Measurements from ENCODE around the gene RIMS4. TPM values are rescaled to one million over a fixed set of nuclear protein-coding genes. Genes with fewer than 3 reads are reported as not detected.

RIMS4 gene
- under 1 TPM in 1 of 2 donors, not detected in 1; 0.13 TPM for total RNA-seq

GRCh38 chr20:44810391-44811149, at the start of gene RIMS4:
Gene RIMS4 (minus strand): TSS chr20:44810546. CDS start chr20:44810271, 275 bp downstream.
- Mint-ChIP-seq H3K4me1 (no peaks in the 10 kb centered on the region), H3K27ac (no peak within 1 kb of the TSS), H3K9me3 (no peaks in the 10 kb centered on the region), H3K36me3 (ENCODE audit: low read depth) (peaks cover 6% of the 10 kb centered on the region), H3K4me3 (peak within 1 kb of the TSS; percentile 50), H3K27me3 (peaks cover 54% of the 10 kb centered on the region)
- no peak for ATAC-seq (replicated peaks)

GRCh38 chr20:44858606-44859360, 48.4 kb upstream of the RIMS4 start:
- no peak overlapping the region for H3K4me3 Mint-ChIP-seq
- H3K9me3 Mint-ChIP-seq = peaks cover 3% of the 10 kb centered on the region
- ATAC-seq (replicated peaks) = no peak
- peaks cover 7% of the 10 kb centered on the region for H3K4me1 Mint-ChIP-seq
- H3K36me3 Mint-ChIP-seq (ENCODE audit: low read depth) = no peaks in the 10 kb centered on the region
- peak overlapping the region; percentile 17 for H3K27ac Mint-ChIP-seq
- no peaks in the 10 kb centered on the region for H3K27me3 Mint-ChIP-seq

DNA sequence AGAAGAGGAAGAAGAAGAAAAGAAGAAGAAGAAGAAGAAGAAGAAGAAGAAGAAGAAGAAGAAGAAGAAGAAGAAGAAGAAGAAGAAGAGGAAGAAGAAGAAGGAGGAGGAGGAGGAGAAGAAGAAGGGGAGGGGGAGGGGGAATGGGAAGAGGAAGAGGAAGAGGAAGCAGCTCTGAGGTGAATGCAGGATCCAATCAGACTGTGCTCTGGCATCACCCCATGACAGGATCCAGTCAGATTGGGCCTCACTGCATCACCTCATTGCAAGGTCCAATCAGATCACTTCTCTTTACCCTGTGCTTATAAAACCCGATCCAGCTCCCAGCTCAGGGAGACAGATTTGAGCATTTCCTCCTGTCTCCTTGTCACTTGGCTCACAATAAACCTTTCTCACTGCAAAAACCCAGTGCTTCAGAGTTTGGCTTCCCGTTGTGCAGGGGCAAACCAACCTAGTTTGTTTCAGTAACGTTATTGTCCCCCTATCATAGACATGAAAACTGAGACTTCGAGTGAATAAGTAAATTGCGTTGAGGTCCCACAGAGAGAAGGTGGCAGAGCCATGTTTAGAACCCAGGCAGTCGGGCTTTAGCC, 46.6 kb upstream of the RIMS4 start:
- Mint-ChIP-seq H3K27me3 (peaks cover 4% of the 10 kb centered on the region), H3K4me1 (peaks cover 7% of the 10 kb centered on the region), H3K4me3 (no peak overlapping the region), H3K36me3 (ENCODE audit: low read depth) (no peaks in the 10 kb centered on the region), H3K27ac (no peak overlapping the region), H3K9me3 (peaks cover 3% of the 10 kb centered on the region)
- no peak for ATAC-seq (replicated peaks)

DNA sequence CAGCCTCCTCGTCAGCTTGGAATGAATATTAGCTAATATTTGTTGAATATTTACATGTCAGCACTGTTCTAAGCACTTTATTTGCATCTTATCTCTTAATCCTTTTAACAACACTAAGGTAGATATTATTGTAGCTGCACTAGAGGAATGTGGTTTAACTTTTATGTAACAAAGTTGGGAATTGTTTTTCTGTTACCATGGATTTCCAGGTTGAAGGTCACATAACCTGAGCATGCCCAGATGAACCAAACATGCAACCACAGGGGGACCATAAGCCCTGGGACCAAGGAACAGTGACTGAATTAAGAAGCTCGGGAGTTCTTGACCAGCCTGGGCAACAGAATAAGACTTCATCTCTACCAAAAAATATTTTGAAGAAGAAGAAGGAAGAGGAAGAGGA, 46.1 kb upstream of the RIMS4 start:
- H3K27ac Mint-ChIP-seq = no peak overlapping the region
- no peak for ATAC-seq (replicated peaks)
- no peaks in the 10 kb centered on the region for H3K36me3 Mint-ChIP-seq (ENCODE audit: low read depth)

GRCh38 chr20:44851545-44851944, 41.2 kb upstream of the RIMS4 start:
- Mint-ChIP-seq H3K36me3 (ENCODE audit: low read depth) (no peaks in the 10 kb centered on the region), H3K4me1 (no peaks in the 10 kb centered on the region), H3K4me3 (no peak overlapping the region), H3K27ac (no peak overlapping the region), H3K27me3 (peaks cover 19% of the 10 kb centered on the region), H3K9me3 (peaks cover 2% of the 10 kb centered on the region)
- ATAC-seq (replicated peaks) = no peak

More for the DNA sequence above, 46.1 kb upstream of the RIMS4 start:
- H3K4me1 Mint-ChIP-seq = peaks cover 7% of the 10 kb centered on the region
- peaks cover 3% of the 10 kb centered on the region for H3K9me3 Mint-ChIP-seq
- H3K27me3 Mint-ChIP-seq = peaks cover 4% of the 10 kb centered on the region
- no peak overlapping the region for H3K4me3 Mint-ChIP-seq

- H3K27ac Mint-ChIP-seq = no peak overlapping the region
- no peaks in the 10 kb centered on the region for H3K9me3 Mint-ChIP-seq
- no peaks in the 10 kb centered on the region for H3K4me1 Mint-ChIP-seq
- no peak overlapping the region for H3K4me3 Mint-ChIP-seq
- no peaks in the 10 kb centered on the region for H3K36me3 Mint-ChIP-seq (ENCODE audit: low read depth)
- no peak for ATAC-seq (replicated peaks)
- peaks cover 19% of the 10 kb centered on the region for H3K27me3 Mint-ChIP-seq
Observed at GRCh38 chr20:44850837-44851236, 40.5 kb upstream of the RIMS4 start.

DNA sequence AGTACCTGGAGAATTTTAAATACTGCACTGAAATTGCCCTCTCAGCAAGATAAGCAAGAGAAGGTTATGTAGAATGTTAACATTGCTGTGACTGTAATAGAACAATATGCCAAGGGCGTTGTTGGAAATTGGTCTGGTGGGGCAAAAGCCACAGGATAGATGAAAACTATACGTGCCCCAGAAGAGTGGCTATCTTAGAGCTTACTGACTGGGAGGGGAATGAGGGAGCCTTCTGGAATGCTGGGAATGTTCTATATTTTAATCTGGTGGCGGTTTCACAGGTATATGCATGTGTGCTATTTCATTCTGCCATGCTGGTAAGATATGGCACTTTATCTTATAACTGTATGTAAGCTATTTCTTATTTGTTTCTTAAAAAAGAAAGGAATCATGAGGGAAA, 39.9 kb upstream of the RIMS4 start:
- H3K27ac Mint-ChIP-seq = no peak overlapping the region
- no peaks in the 10 kb centered on the region for H3K4me1 Mint-ChIP-seq
- H3K27me3 Mint-ChIP-seq = peaks cover 19% of the 10 kb centered on the region
- H3K9me3 Mint-ChIP-seq = no peaks in the 10 kb centered on the region
- ATAC-seq (replicated peaks) = no peak
- H3K36me3 Mint-ChIP-seq (ENCODE audit: low read depth) = no peaks in the 10 kb centered on the region
- H3K4me3 Mint-ChIP-seq = no peak overlapping the region

GRCh38 chr20:44849703-44850102, 39.4 kb upstream of the RIMS4 start:
- ATAC-seq (replicated peaks) = no peak
- Mint-ChIP-seq H3K9me3 (no peaks in the 10 kb centered on the region), H3K4me1 (no peaks in the 10 kb centered on the region), H3K4me3 (no peak overlapping the region), H3K36me3 (ENCODE audit: low read depth) (no peaks in the 10 kb centered on the region), H3K27ac (no peak overlapping the region), H3K27me3 (peaks cover 24% of the 10 kb centered on the region)

GRCh38 chr20:44848254-44849015, 38.1 kb upstream of the RIMS4 start:
- peak; percentile 24 for ATAC-seq (replicated peaks)
- Mint-ChIP-seq H3K4me1 (no peaks in the 10 kb centered on the region), H3K27me3 (peaks cover 27% of the 10 kb centered on the region), H3K9me3 (no peaks in the 10 kb centered on the region), H3K36me3 (ENCODE audit: low read depth) (no peaks in the 10 kb centered on the region), H3K27ac (no peak overlapping the region), H3K4me3 (no peak overlapping the region)

GRCh38 chr20:44843876-44844275, 33.5 kb upstream of the RIMS4 start:
- Mint-ChIP-seq H3K9me3 (peaks cover 4% of the 10 kb centered on the region), H3K4me1 (no peaks in the 10 kb centered on the region), H3K27me3 (peaks cover 29% of the 10 kb centered on the region), H3K36me3 (ENCODE audit: low read depth) (no peaks in the 10 kb centered on the region), H3K4me3 (no peak overlapping the region), H3K27ac (no peak overlapping the region)
- ATAC-seq (replicated peaks) = peak; percentile 97

GRCh38 chr20:44841955-44842354, 31.6 kb upstream of the RIMS4 start:
- H3K27ac Mint-ChIP-seq = no peak overlapping the region
- H3K4me3 Mint-ChIP-seq = no peak overlapping the region
- peaks cover 4% of the 10 kb centered on the region for H3K9me3 Mint-ChIP-seq
- peaks cover 29% of the 10 kb centered on the region for H3K27me3 Mint-ChIP-seq
- no peak for ATAC-seq (replicated peaks)
- no peaks in the 10 kb centered on the region for H3K4me1 Mint-ChIP-seq
- no peaks in the 10 kb centered on the region for H3K36me3 Mint-ChIP-seq (ENCODE audit: low read depth)

GRCh38 chr20:44840826-44841225, 30.5 kb upstream of the RIMS4 start:
- no peak overlapping the region for H3K27ac Mint-ChIP-seq
- no peak for ATAC-seq (replicated peaks)
- H3K9me3 Mint-ChIP-seq = peaks cover 4% of the 10 kb centered on the region
- H3K36me3 Mint-ChIP-seq (ENCODE audit: low read depth) = no peaks in the 10 kb centered on the region
- H3K27me3 Mint-ChIP-seq = peaks cover 29% of the 10 kb centered on the region
- H3K4me3 Mint-ChIP-seq = no peak overlapping the region
- H3K4me1 Mint-ChIP-seq = no peaks in the 10 kb centered on the region

- H3K27me3 Mint-ChIP-seq = peaks cover 24% of the 10 kb centered on the region
- peaks cover 4% of the 10 kb centered on the region for H3K9me3 Mint-ChIP-seq
- no peaks in the 10 kb centered on the region for H3K36me3 Mint-ChIP-seq (ENCODE audit: low read depth)
- H3K4me3 Mint-ChIP-seq = no peak overlapping the region
- no peak for ATAC-seq (replicated peaks)
- no peak overlapping the region for H3K27ac Mint-ChIP-seq
- peaks cover 6% of the 10 kb centered on the region for H3K4me1 Mint-ChIP-seq
Observed at GRCh38 chr20:44839481-44839880, 29.1 kb upstream of the RIMS4 start.

- H3K4me3 Mint-ChIP-seq = no peak overlapping the region
- no peak for ATAC-seq (replicated peaks)
- H3K9me3 Mint-ChIP-seq = peaks cover 4% of the 10 kb centered on the region
- no peaks in the 10 kb centered on the region for H3K36me3 Mint-ChIP-seq (ENCODE audit: low read depth)
- H3K27me3 Mint-ChIP-seq = peaks cover 18% of the 10 kb centered on the region
- peaks cover 6% of the 10 kb centered on the region for H3K4me1 Mint-ChIP-seq
- no peak overlapping the region for H3K27ac Mint-ChIP-seq
Observed at GRCh38 chr20:44838521-44838920, 28.2 kb upstream of the RIMS4 start.

All from activated T-helper 17 cell treated with anti-CD3 and anti-CD28 coated beads, Interleukin-2, amount 50 U/mL, for 72 hours (primary cell).